Retinal pigment epithelial cell (primary cell): ENCODE measurements around the gene RSPH1.

Experiments used
- DNase-seq: peaks from one replicate; pipeline ENCODE4 v3.0.0-alpha.2; 2010; ENCODE audit warnings: low read depth
- H3K4me3 ChIP-seq: 2 replicates; pipeline ENCODE4 v1.5.1; 2011; ENCODE audit warnings: mild to moderate bottlenecking, low read length, control low read depth, moderate library complexity
- TF ChIP-seq, protein P1 (sequence below): conservative IDR thresholded peaks from 2 replicates; pipeline ENCODE4 v1.5.1; 2011; ENCODE audit warnings: low read depth, low read length, control low read depth, inconsistent platforms

Gene RSPH1

DNA sequence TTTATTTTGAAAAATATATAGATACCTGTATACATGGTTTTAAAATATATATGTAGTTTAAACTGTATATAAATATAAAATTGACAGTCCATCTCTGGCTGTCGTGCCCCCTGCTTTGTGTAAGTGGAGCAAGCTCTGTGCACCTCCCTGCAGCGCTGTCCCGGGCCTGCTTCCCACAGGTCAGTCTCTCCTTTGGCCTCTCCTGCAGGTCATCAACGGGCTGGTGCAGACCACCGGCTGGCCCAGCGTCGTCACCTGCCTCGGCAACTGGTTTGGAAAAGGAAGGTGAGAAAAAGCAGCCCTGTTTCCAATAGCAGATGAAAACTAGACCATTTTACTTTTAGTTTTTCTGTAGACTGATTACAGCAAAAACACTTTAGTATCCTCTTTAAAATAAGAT, 46.2 kb upstream of the RSPH1 start:
- no peak overlapping the region for H3K4me3 ChIP-seq
- TF ChIP-seq, protein P1, sequence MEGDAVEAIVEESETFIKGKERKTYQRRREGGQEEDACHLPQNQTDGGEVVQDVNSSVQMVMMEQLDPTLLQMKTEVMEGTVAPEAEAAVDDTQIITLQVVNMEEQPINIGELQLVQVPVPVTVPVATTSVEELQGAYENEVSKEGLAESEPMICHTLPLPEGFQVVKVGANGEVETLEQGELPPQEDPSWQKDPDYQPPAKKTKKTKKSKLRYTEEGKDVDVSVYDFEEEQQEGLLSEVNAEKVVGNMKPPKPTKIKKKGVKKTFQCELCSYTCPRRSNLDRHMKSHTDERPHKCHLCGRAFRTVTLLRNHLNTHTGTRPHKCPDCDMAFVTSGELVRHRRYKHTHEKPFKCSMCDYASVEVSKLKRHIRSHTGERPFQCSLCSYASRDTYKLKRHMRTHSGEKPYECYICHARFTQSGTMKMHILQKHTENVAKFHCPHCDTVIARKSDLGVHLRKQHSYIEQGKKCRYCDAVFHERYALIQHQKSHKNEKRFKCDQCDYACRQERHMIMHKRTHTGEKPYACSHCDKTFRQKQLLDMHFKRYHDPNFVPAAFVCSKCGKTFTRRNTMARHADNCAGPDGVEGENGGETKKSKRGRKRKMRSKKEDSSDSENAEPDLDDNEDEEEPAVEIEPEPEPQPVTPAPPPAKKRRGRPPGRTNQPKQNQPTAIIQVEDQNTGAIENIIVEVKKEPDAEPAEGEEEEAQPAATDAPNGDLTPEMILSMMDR: no peak
- DNase-seq: no peak

DNA sequence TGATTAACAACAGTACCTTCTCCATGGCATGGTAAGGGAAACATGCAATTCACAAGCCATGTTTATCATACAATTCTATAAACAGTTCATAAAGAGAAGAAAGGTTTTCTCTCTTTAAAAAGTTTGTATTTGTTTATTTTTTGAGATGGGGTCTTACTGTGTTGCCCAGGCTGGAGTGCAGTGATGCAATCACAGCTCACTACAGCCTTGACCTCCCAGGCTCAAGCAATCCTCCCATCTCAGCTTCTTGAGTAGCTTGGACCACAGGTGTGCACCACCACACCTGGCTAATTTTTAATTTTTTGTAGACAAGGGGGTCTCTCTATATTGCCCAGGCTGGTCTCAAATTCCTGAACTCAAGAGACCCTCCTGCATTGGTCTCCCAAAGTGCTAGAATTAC, 45.6 kb upstream of the RSPH1 start:
- no peak overlapping the region for H3K4me3 ChIP-seq
- no peak for DNase-seq
- TF ChIP-seq, protein P1: no peak

DNA sequence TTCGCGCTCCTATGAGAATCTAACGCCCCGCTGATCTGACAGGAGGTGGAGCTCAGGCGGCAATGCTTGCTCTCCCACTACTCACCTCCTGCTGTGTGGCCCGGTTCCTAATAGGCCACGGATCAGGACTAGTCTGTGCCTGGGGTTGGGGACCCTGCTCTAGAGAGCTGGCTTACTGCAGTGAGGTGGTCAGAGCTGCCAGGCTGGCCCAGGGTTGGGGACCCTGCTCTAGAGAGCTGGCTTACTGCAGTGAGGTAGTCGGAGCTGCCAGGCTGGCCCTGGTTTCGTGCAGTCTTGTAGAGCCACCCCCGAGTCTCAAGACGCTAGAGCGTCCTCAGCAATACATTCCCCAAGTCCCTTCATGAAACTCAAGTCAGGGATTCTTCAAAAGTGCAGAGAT, 45.1 kb upstream of the RSPH1 start:
- H3K4me3 ChIP-seq: no peak overlapping the region
- DNase-seq: no peak
- TF ChIP-seq, protein P1: no peak

DNA sequence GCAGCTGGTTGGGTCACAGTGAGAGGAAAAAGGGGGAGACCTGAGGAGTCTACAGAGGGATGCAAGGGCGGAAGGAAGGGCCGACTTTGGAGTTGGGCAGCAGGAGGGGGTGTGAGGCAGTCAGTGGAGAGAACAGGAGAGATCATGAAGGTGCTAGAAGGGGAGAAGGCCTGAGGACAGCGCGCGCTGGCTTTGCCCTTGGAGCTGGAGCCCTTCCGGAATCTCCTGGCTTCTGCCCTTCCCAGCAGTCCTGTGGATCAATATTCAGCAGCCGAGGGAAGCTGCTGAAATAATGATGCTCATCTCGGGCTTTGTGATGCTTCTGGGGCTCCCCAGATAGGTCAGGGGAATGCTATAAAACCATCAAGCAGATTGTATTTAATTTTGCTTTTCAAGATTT, 44.4 kb upstream of the RSPH1 start:
- H3K4me3 ChIP-seq: no peak overlapping the region
- DNase-seq: no peak
- TF ChIP-seq, protein P1: no peak

DNA sequence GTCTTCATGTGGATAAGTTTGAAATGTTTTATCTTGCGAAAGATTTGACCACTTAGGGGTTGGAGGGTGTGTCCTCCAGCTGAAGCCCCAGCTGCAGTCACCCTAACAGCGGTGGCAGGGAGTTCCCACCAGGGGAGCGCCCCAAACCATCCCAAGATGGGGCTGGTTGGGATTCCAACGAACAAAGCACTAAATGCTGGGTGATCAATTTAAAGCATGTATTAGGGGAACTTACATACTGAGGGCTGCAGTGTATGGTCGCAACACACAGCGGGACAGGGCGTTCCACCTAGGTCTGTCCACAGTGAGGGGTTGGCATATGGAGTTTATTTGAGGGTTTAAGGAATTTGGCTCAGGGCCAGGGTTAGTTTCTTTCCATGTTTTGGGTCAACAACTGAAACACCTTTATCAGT, 43.9 kb upstream of the RSPH1 start:
- no peak for DNase-seq
- TF ChIP-seq, protein P1: no peak
- H3K4me3 ChIP-seq: no peak overlapping the region

DNA sequence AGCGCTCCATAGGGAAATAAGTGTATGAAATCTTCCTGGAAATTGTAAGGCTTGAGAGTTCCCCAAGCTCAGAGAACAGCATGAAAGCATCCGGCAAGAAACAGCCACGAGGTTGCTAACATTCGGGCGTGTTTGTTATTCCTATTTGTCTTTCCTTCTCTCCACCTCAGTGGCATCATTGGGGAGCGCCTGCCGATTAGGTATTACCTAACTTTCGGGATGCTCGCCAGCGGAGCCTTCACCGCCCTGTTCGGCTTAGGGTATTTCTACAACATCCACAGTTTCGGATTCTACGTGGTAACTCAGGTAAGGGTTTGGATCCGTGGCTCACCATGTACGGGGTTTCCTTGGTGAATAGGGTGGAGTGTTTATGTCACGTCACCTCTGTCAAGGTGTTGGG, 43.3 kb upstream of the RSPH1 start:
- H3K4me3 ChIP-seq: no peak overlapping the region
- TF ChIP-seq, protein P1: no peak
- no peak for DNase-seq

DNA sequence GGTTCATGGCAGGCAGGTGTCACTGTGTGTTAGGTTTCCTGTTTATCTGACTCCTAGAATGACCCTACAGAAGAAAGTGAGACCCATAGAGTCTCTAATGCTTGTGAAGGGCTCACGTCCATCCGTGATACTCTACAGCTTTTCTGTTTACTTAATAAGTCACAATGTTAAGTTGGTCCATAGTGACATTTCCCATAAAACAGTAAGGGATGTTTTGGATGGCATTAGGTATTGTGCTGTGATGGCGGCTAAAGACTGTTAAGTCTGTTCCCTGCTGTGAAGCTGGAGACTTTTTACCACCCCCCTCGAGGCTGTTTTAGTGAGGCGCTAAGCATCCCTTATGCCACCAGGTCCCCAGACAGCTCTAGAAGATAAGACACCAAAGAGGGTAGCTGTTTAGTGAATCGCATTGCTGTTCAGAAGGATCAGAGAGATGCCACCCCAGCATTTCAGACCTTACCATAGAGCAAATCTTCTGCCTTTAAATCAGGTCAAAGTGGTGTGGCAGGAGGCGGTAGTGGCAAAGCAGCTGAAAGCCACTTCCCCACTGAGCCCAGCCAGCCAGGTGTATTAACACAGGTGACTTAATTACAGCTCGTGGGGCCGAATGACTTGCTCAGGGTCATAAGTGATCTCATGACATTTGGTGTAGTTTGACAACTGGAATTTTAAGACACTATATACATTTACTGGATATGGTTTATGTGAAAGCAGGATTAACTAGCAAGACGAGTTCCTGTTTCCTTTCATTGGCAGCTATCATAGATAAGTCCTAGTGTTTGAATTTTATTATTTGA, 42.7 kb upstream of the RSPH1 start:
- DNase-seq: no peak
- TF ChIP-seq, protein P1: no peak
- no peak overlapping the region for H3K4me3 ChIP-seq
